Activated CD8-positive, alpha-beta memory T cell treated with anti-CD3 and anti-CD28 coated beads, Interleukin-2, amount 50 U/mL, for 24 hours (primary cell): Measurements from ENCODE around the gene MOB3B.

ENCODE experiments used
- DNase-seq: peaks from one replicate; pipeline ENCODE4 v3.0.0-alpha.2; 2020; ENCODE audit errors: extremely low read depth

The MOB3B gene

DNA sequence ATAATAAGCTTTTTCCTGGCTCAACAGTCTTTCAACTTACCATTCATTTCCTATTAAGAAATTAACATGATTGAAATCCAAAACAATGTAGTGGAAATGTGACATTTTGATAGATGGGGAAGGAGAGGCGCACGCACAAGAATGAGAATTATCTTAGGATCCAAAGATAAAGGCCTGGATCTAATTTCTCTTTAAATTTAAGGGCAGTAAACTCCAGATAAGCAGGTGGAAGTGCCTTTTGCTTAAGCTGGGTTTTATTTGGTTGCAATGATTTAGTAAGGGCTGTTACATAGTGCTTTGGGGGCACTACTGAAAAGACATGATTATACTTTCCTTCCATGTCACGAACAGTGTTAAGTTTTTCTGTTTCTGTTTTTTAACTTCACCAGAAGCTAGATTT is 250.0 kb downstream of the MOB3B start:
- DNase-seq = no peak

DNA sequence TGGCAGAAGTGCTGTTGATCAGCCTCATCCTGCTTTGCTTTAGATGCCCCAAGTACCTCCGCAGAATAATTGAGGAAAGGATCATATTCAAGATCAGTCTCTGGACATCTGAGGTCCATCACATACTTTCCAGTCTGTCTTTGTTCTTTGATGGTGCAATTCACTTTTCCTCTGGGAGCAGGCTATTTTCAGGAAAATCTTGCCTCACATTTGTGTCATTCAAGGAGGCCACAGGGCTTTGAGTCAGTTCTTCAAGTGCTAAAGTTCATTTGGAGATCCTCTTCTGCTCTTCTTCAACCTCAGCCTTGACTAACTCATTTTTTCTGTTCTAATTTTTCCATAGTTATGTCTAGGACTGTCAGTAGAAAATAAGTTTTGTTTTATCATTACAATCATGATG is 251.2 kb downstream of the MOB3B start:
- DNase-seq = no peak

DNA sequence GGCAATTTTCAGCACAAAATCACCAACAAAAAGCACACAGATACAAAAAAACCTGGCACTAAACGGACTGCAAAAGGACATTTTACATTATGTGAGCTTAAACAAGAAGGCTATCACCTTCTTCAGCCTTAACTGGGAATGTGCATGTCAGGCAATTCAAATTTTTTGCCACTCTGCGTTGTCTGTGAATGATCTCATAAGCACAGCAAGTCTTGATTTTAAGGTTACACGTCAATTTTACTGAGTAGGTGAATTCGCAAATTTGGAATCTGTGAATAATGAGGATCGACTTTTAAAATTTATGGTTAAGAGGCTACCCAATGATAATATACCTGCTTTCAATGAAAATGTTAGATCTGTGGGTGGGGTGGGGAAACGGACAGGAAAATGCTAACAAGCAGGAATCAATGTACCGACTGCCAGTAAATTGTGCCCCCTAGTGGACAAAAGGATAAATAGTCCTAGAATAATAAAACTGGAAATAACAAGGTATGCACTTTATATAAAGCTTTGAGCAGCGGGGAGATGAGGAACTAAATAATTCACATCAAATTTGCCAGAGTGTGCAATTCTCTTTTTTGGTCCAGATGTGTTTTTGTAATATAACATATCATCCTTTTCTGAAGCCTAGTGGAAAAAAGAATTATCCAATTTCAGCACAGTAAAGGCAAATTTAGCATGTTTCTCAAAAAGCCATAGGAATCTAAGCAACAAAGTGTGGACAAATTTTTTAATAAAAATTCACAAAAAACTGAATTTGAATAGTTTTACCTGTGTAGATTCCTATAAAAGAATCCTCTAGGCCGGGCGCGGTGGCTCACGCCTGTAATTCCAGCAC is 253.2 kb downstream of the MOB3B start:
- DNase-seq = no peak
